HepG2 (cell line): Measurements from ENCODE around the gene TUBA4B. TPM values are rescaled to one million over a fixed set of nuclear protein-coding genes. Genes with fewer than 3 reads are reported as not detected.
A peak's percentile ranks its signal among the peaks of the same experiment; 100 is the strongest.

Experiments used
- CHD2 ChIP-seq: IDR thresholded peaks from 2 replicates; pipeline ENCODE4 v1.6.1; 2011; ENCODE audit warnings: low read depth, low read length, improper control_type of control experiment
- HDAC2 ChIP-seq: sonication (generic); formaldehyde crosslinking; IDR thresholded peaks from 2 replicates; pipeline ENCODE4 v1.4.0; 2020; ENCODE audit warnings: missing genetic modification reagents
- NFATC3 ChIP-seq: sonication (generic); formaldehyde crosslinking; IDR thresholded peaks from 2 replicates; pipeline ENCODE4 v1.5.1; 2020; ENCODE audit warnings: mild to moderate bottlenecking, missing genetic modification reagents
- SATB2 ChIP-seq: sonication (generic); formaldehyde crosslinking; IDR thresholded peaks from 2 replicates; pipeline ENCODE4 v1.5.0; 2020; ENCODE audit warnings: missing genetic modification reagents
- TBX2 ChIP-seq: sonication (generic); formaldehyde crosslinking; IDR thresholded peaks from 2 replicates; pipeline ENCODE4 v1.5.0; 2020; ENCODE audit warnings: missing genetic modification reagents, mild to moderate bottlenecking, borderline replicate concordance
- U2AF2 ChIP-seq: fragments of 200-400 bp; formaldehyde crosslinking; IDR thresholded peaks from 2 replicates; pipeline ENCODE4 v1.6.1; 2017; ENCODE audit warnings: low read depth, mild to moderate bottlenecking, low read length
- ZNF839 ChIP-seq: sonication (generic); formaldehyde crosslinking; IDR thresholded peaks from 2 replicates; pipeline ENCODE4 v1.4.0; 2020; ENCODE audit warnings: missing genetic modification reagents, mild to moderate bottlenecking, borderline replicate concordance
- polyA plus RNA-seq, 8 experiments: library from polyadenylated mRNA; depleted of rRNA in 3 of 8; stranded (reverse) in 7 of 8; unstranded in 1 of 8; fragments of >200 nt; fragmentation: Illumina TruSeq in 4 of 8; extraction: Trizol in 4 of 8; gene quantifications; 2 replicates each; pipeline versions ENCODE4 v1.2.1 to v1.2.3, GENCODE V29; 2011 to 2016; ENCODE audit warnings: low read depth in 4 of 8, missing spikeins in 1 of 8, mixed read lengths in 1 of 8; ENCODE audit not compliant: insufficient read depth in 1 of 8
- total RNA-seq, 5 experiments: library from RNA; depleted of rRNA; stranded (reverse); fragments of >200 nt; fragmentation: Illumina TruSeq; extraction: Trizol; gene quantifications; 2 replicates each; pipeline ENCODE4 v1.2.3, GENCODE V29; 2016; ENCODE audit warnings: low read depth in 1 of 5
- TF ChIP-seq, protein P1 (sequence below): IDR thresholded peaks from 2 replicates; pipeline ENCODE4 v1.6.1; 2016; ENCODE audit warnings: missing biosample characterization, missing genetic modification reagents, low read depth
- TF ChIP-seq, protein P2 (sequence below): sonication (generic); formaldehyde crosslinking; conservative IDR thresholded peaks from 2 replicates; pipeline ENCODE4 v1.4.0; 2020; ENCODE audit warnings: missing genetic modification reagents
- TF ChIP-seq, protein P3 (sequence below), 2 experiments: sonication (generic) in 1 of 2; formaldehyde crosslinking in 1 of 2; IDR thresholded peaks; 2 replicates each; pipeline versions ENCODE4 v1.5.1 to v1.6.1; 2011 to 2020; ENCODE audit warnings: borderline replicate concordance in 1 of 2, low read depth in 1 of 2, low read length in 1 of 2, mild to moderate bottlenecking in 1 of 2, missing genetic modification reagents in 1 of 2, moderate library complexity in 1 of 2
- TF ChIP-seq, protein P4 (sequence below): sonication (generic); formaldehyde crosslinking; IDR thresholded peaks from 2 replicates; pipeline ENCODE4 v1.4.0; 2020; ENCODE audit warnings: mild to moderate bottlenecking, low read depth, missing genetic modification reagents
- TF ChIP-seq, protein P5 (sequence below): sonication (generic); formaldehyde crosslinking; IDR thresholded peaks from 2 replicates; pipeline ENCODE4 v1.4.0; 2020; ENCODE audit warnings: missing genetic modification reagents, low read depth, mild to moderate bottlenecking, borderline replicate concordance
- TF ChIP-seq, protein P6 (sequence below): sonication (generic); formaldehyde crosslinking; IDR thresholded peaks from 2 replicates; pipeline ENCODE4 v1.4.0; 2020; ENCODE audit warnings: missing genetic modification reagents
- TF ChIP-seq, protein P7 (sequence below): sonication (generic); formaldehyde crosslinking; IDR thresholded peaks from 2 replicates; pipeline ENCODE4 v1.4.0; 2020; ENCODE audit warnings: missing genetic modification reagents

Gene TUBA4B
- total and polyA plus RNA-seq, 2 of the 13 experiments (the other 11 are each of a cell fraction or from before 2014, with no cell fraction given): 0.18 to 0.22 TPM

DNA sequence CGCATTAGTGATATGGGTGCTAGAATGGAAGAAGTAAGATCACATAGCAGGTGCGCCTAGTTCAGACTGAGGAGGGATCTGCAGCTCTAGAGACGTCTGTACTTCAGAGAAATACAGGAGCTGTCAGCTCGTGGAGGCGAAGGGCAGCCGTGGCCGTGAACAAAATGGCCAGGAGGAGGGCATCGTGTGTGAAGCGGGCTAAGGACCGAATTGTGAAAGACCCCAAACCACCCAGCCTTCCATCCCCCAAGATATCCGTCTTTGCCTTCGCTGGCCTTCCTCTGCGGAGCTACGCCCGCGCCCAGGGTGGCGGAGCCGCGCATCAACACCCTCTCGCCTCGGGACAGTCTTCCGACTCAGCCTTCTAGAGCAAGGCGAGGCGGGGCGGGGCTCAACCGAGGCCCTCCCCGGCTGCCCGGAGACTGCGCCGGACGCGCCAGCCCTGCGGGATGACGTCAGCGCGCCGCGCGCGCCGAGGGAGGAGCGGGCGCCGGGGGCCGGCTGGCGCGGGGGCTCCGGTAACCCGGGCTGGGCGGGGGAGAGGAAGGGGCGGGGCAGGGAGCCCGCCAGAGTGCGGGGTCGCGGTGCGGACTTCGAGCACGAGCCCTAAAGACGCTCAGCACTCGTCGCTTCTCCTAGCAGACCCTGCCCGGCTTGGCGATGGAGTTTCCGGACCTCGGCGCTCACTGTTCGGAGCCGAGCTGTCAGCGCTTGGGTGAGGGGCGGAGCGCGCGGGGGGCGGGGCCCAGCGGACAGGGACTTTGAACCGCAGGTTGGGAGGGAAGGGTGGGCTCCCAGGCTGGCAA is 46.5 kb upstream of the TUBA4B start, which contains the start of gene ZFAND2B (continued):
- TF ChIP-seq, protein P1, sequence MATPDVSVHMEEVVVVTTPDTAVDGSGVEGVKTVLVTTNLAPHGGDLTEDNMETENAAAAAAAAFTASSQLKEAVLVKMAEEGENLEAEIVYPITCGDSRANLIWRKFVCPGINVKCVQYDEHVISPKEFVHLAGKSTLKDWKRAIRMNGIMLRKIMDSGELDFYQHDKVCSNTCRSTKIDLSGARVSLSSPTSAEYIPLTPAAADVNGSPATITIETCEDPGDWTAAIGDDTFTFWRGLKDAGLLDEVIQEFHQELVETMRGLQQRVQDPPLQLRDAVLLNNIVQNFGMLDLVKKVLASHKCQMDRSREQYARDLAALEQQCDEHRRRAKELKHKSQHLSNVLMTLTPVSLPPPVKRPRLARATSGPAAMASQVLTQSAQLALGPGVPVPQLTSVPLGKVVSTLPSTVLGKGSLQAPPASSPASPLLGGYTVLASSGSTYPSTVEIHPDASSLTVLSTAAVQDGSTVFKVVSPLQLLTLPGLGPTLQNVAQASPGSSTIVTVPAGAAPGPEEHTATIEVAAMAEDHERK (CRISPR knock-in tag): peak; percentile 89
- TF ChIP-seq ZNF839 (CRISPR knock-in tag) (no peak; the same call in 1 of the 2 replicates), TBX2 (CRISPR knock-in tag) (peak; percentile 32; the same call in 1 of the 2 replicates), HDAC2 (CRISPR knock-in tag) (peak; percentile 51; the same call in 1 of the 2 replicates), CHD2 (peak; percentile 42; the same call in 1 of the 2 replicates), U2AF2 (no peak), SATB2 (CRISPR knock-in tag) (0 out of 2 replicates have a peak, but pooled peaks have one; percentile 35), NFATC3 (CRISPR knock-in tag) (0 out of 2 replicates have a peak, but pooled peaks have one; percentile 12)
- TF ChIP-seq, protein P2, sequence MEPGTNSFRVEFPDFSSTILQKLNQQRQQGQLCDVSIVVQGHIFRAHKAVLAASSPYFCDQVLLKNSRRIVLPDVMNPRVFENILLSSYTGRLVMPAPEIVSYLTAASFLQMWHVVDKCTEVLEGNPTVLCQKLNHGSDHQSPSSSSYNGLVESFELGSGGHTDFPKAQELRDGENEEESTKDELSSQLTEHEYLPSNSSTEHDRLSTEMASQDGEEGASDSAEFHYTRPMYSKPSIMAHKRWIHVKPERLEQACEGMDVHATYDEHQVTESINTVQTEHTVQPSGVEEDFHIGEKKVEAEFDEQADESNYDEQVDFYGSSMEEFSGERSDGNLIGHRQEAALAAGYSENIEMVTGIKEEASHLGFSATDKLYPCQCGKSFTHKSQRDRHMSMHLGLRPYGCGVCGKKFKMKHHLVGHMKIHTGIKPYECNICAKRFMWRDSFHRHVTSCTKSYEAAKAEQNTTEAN (CRISPR knock-in tag): no peak; the same call in 1 of the 2 replicates
- TF ChIP-seq, protein P3, sequence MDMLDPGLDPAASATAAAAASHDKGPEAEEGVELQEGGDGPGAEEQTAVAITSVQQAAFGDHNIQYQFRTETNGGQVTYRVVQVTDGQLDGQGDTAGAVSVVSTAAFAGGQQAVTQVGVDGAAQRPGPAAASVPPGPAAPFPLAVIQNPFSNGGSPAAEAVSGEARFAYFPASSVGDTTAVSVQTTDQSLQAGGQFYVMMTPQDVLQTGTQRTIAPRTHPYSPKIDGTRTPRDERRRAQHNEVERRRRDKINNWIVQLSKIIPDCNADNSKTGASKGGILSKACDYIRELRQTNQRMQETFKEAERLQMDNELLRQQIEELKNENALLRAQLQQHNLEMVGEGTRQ (IDR thresholded peaks at IDR 0.05; ENCODE audit: low read depth, low read length): no peak
- TF ChIP-seq, protein P3 (CRISPR knock-in tag; IDR thresholded peaks at IDR 0.05; ENCODE audit: borderline replicate concordance): no peak; the same call in 1 of the 2 replicates
- TF ChIP-seq, protein P4, sequence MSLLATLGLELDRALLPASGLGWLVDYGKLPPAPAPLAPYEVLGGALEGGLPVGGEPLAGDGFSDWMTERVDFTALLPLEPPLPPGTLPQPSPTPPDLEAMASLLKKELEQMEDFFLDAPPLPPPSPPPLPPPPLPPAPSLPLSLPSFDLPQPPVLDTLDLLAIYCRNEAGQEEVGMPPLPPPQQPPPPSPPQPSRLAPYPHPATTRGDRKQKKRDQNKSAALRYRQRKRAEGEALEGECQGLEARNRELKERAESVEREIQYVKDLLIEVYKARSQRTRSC (CRISPR knock-in tag): 0 out of 2 replicates have a peak, but pooled peaks have one; percentile 29
- TF ChIP-seq, protein P5, sequence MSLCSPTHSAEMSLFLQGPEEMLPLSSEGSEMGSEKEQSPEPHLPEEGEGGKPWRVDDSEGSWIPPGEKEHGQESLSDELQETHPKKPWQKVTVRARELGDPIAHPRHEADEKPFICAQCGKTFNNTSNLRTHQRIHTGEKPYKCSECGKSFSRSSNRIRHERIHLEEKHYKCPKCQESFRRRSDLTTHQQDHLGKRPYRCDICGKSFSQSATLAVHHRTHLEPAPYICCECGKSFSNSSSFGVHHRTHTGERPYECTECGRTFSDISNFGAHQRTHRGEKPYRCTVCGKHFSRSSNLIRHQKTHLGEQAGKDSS: no peak; the same call in 1 of the 2 replicates
- TF ChIP-seq, protein P6, sequence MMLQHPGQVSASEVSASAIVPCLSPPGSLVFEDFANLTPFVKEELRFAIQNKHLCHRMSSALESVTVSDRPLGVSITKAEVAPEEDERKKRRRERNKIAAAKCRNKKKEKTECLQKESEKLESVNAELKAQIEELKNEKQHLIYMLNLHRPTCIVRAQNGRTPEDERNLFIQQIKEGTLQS (CRISPR knock-in tag): peak; percentile 62
- TF ChIP-seq, protein P7, sequence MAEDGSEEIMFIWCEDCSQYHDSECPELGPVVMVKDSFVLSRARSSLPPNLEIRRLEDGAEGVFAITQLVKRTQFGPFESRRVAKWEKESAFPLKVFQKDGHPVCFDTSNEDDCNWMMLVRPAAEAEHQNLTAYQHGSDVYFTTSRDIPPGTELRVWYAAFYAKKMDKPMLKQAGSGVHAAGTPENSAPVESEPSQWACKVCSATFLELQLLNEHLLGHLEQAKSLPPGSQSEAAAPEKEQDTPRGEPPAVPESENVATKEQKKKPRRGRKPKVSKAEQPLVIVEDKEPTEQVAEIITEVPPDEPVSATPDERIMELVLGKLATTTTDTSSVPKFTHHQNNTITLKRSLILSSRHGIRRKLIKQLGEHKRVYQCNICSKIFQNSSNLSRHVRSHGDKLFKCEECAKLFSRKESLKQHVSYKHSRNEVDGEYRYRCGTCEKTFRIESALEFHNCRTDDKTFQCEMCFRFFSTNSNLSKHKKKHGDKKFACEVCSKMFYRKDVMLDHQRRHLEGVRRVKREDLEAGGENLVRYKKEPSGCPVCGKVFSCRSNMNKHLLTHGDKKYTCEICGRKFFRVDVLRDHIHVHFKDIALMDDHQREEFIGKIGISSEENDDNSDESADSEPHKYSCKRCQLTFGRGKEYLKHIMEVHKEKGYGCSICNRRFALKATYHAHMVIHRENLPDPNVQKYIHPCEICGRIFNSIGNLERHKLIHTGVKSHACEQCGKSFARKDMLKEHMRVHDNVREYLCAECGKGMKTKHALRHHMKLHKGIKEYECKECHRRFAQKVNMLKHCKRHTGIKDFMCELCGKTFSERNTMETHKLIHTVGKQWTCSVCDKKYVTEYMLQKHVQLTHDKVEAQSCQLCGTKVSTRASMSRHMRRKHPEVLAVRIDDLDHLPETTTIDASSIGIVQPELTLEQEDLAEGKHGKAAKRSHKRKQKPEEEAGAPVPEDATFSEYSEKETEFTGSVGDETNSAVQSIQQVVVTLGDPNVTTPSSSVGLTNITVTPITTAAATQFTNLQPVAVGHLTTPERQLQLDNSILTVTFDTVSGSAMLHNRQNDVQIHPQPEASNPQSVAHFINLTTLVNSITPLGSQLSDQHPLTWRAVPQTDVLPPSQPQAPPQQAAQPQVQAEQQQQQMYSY: no peak
